SK-N-MC (cell line): ENCODE measurements around the gene ZMIZ1.
A peak's percentile ranks its signal among the peaks of the same experiment; 100 is the strongest.

Experiments
- DNase-seq: peaks from one replicate; pipeline ENCODE4 v3.0.0-alpha.2; 2011; ENCODE audit warnings: low read depth, low spot score
- H3K27ac ChIP-seq: fragments of 200-600 bp; sonication (generic); 2 replicates; pipeline ENCODE4 v1.5.1; 2016; ENCODE audit warnings: mixed run types
- H3K36me3 ChIP-seq: fragments of 200-600 bp; sonication (generic); 2 replicates; pipeline ENCODE4 v1.6.1; 2017; ENCODE audit warnings: antibody characterized with exemption, low read length, mixed read lengths; ENCODE audit not compliant: insufficient read depth
- H3K4me3 ChIP-seq: fragments of 200-600 bp; sonication (generic); 2 replicates; pipeline ENCODE4 v1.5.1; 2016
- H3K9ac ChIP-seq: fragments of 200-600 bp; sonication (generic); 2 replicates; pipeline ENCODE4 v1.8.0; 2017; ENCODE audit warnings: mixed run types, mixed read lengths; ENCODE audit not compliant: insufficient read length
- H3K9me3 ChIP-seq: fragments of 200-600 bp; sonication (generic); 2 replicates; pipeline ENCODE4 v1.6.1; 2017; ENCODE audit warnings: low read depth, mild to moderate bottlenecking, antibody characterized with exemption, low read length, moderate library complexity, mixed read lengths
- EZH2 ChIP-seq: fragments of 200-600 bp; sonication (generic); IDR thresholded peaks from one replicate; pipeline ENCODE4 v1.6.1; 2017; ENCODE audit warnings: antibody characterized with exemption
- FOXP2 ChIP-seq: optimal IDR thresholded peaks from 2 replicates; pipeline ENCODE3; 2011; ENCODE audit warnings: mild to moderate bottlenecking, moderate library complexity; ENCODE audit not compliant: insufficient read depth; ENCODE audit errors: extremely low read length, control extremely low read depth
- POLR2AphosphoS5 ChIP-seq: IDR thresholded peaks from 2 replicates; pipeline ENCODE4 v1.6.1; 2012; ENCODE audit warnings: mild to moderate bottlenecking, low read depth, low read length, borderline replicate concordance

Gene ZMIZ1

DNA sequence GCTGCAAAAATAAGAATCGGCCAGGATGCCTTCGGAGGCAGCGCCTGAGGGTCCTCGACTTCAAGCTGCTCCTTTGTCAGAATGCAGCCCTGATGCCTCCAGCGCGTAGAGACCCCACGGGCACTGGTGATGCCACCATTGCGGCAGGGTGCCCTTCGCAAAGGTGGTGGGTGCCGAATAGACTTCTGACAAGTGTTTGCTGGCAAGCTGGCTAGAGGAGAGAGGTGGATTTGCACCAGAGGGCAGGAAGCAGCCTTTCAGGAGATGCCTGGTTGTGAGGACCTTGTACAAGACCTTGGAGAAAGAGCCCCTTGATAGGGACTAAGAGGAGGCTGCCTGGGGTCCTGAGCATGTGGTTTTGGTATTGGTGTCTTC is 175.3 kb downstream of the ZMIZ1 start:
- DNase-seq, result no peak
- Histone ChIP-seq H3K9ac (peak overlapping the region; percentile 67), H3K36me3 (no peaks in the 10 kb centered on the region), H3K9me3 (no peaks in the 10 kb centered on the region), H3K27ac (no peak overlapping the region), H3K4me3 (peak overlapping the region; percentile 75)
- TF ChIP-seq POLR2AphosphoS5 (no peak), EZH2 (no peak), FOXP2 (no peak)

DNA sequence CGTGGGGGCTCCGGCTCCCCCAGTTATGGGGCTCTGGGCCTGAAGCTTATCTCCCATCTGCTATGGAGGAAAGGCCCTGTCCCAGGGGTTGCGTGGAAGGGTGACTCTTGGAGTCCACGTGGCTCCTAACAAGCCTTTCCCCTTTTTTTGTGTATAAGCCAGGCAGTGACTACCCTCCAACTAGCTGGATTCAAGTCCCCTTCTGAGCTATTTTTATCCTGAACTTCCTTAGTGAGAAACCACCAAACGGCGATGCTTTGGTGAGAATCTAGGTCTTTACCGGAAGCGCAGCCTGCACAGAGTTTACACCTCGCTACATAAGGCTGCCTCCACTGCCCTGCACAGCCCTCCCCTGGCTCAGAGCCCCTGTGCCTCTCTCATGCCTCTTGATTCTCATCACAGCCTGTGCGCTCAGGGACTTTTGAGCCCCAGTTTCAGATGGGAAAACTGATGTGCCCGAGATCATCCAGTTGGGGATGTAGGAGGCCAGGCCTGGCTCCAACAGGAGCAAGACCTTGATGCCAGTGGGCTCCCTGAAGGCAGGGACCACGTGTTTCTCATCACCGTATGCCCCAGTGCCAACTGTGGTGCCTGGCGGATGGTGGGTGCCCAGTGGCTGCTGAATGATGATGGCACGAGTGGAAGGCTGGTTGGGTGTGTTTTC is 176.2 kb downstream of the ZMIZ1 start:
- DNase-seq, result no peak
- Histone ChIP-seq H3K27ac (no peak overlapping the region), H3K4me3 (peak overlapping the region; percentile 75), H3K9ac (no peak overlapping the region), H3K9me3 (no peaks in the 10 kb centered on the region), H3K36me3 (no peaks in the 10 kb centered on the region)
- TF ChIP-seq POLR2AphosphoS5, result no peak

GRCh38 chr10:79245539-79246208 is 176.9 kb downstream of the ZMIZ1 start:
- Histone ChIP-seq H3K36me3 (no peaks in the 10 kb centered on the region), H3K9ac (no peak overlapping the region), H3K27ac (no peak overlapping the region), H3K9me3 (no peaks in the 10 kb centered on the region), H3K4me3 (no peak overlapping the region)
- TF ChIP-seq POLR2AphosphoS5 (no peak), EZH2 (no peak), FOXP2 (no peak)
- DNase-seq, result no peak

DNA sequence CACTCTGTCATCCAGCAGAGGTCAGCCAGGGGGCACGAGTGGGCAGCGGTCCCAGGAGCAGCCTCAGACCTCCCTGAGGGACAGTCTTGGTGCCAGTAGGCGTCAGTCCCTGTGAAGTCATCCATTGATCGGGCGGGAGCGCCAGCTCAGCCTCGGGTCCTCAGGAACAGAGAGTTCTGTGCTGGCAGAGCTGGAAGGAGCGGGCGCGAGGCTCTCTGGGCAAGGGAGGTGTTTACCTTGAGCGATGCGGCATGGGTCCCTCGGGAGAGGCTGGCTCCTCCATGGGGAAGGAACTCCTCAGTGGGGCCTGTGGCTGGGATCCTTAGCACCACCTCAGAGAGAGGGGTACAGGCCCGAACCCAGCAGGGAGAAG is 177.4 kb downstream of the ZMIZ1 start:
- Histone ChIP-seq H3K9me3 (no peaks in the 10 kb centered on the region), H3K4me3 (no peak overlapping the region), H3K36me3 (no peaks in the 10 kb centered on the region), H3K27ac (no peak overlapping the region), H3K9ac (no peak overlapping the region)
- no peak for TF ChIP-seq EZH2
- TF ChIP-seq POLR2AphosphoS5, result no peak
- TF ChIP-seq FOXP2, result no peak
- no peak for DNase-seq

- Histone ChIP-seq H3K4me3 (no peak overlapping the region), H3K27ac (no peak overlapping the region)
These were observed 178.0 kb downstream of the ZMIZ1 start for GRCh38 chr10:79246606-79247275.

GRCh38 chr10:79247373-79248137 is 178.8 kb downstream of the ZMIZ1 start:
- Histone ChIP-seq H3K27ac (no peak overlapping the region), H3K9ac (no peak overlapping the region), H3K9me3 (no peaks in the 10 kb centered on the region), H3K36me3 (no peaks in the 10 kb centered on the region), H3K4me3 (no peak overlapping the region)
- DNase-seq, result no peak
- TF ChIP-seq EZH2 (no peak), POLR2AphosphoS5 (no peak), FOXP2 (no peak)

More at GRCh38 chr10:79246606-79247275, 178.0 kb downstream of the ZMIZ1 start:
- H3K9ac ChIP-seq, result no peak overlapping the region
- DNase-seq, result no peak
- H3K36me3 ChIP-seq, result no peaks in the 10 kb centered on the region
- no peaks in the 10 kb centered on the region for H3K9me3 ChIP-seq
- no peak for TF ChIP-seq POLR2AphosphoS5
- no peak for TF ChIP-seq FOXP2
- TF ChIP-seq EZH2, result no peak

DNA sequence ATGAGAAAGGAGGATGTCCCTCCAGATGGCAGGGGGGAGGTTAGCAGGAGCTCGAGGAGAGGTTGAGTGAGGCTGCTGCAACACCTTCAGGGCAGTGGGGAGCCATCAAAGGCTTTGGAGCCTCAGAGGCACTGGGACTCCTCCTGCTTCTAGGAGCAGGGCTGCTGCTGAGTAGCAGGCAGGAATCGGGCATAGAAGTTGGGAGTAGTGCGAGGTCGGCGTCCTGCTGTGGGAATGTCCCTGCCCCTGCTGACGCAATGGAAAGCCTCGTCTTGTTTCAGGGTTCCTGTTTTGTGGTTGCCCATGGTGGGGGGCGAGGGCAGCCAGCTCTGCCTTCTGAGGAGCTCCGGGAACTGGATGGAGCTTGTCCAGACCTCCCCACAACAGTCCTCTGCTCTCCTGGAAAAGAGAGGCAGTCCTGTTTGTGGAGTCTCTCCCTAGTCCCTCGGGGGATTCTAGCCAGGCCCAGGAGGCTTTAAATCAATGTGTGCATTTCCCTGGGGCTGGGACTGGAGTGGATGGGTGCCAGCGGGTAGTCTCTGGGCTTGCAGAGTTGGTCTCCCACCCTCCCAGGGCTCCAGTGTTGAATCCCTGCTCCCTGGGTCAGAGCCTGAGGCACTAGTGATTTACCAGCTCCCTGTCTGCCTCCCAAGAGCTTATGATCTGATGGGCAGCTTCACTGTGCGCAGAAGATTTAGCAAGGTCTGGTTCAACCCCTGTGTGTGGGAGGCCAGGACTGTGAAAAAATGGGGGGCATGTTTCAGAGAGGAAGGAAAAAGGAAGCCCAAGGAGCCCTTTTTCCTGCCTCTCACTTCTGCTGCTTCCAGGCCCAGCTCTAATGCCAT is 179.8 kb downstream of the ZMIZ1 start:
- Histone ChIP-seq H3K4me3 (no peak overlapping the region), H3K9me3 (no peaks in the 10 kb centered on the region), H3K27ac (no peak overlapping the region), H3K9ac (no peak overlapping the region), H3K36me3 (no peaks in the 10 kb centered on the region)
- TF ChIP-seq FOXP2, result no peak
- no peak for TF ChIP-seq EZH2
- TF ChIP-seq POLR2AphosphoS5, result no peak
- DNase-seq, result no peak
